ENCODE results near the gene JAK1. TPM values are rescaled to one million over a fixed set of nuclear protein-coding genes. Genes with fewer than 3 reads are reported as not detected.

The JAK1 gene
- polyA plus RNA-seq, 2 of the 4 experiments (the other 2 are of a cell fraction), result 110 to 159 TPM

DNA sequence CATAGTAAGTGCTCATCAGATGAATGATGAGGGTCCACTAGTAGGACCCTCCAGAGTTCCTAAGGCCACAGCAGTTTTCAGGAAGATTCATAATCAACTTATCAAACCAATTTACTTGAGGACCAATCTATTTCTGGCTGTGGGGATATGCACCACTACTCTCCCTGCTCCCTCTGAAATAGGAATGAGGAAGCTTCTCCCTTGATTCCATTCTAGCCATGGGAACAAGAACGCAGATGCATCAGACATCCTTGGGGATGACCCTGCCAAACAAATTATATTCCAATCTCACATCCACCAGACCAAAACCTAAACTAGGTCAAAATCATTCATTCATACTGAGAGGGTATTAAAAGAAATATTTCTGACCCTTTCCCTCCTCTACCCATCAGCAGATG lies 31.5 kb downstream of the JAK1 start (continued):
- TF ChIP-seq RFX5 (IDR thresholded peaks at IDR 0.05), result no peak
- TF ChIP-seq, protein P1, sequence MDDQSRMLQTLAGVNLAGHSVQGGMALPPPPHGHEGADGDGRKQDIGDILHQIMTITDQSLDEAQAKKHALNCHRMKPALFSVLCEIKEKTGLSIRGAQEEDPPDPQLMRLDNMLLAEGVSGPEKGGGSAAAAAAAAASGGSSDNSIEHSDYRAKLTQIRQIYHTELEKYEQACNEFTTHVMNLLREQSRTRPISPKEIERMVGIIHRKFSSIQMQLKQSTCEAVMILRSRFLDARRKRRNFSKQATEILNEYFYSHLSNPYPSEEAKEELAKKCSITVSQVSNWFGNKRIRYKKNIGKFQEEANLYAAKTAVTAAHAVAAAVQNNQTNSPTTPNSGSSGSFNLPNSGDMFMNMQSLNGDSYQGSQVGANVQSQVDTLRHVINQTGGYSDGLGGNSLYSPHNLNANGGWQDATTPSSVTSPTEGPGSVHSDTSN (IDR thresholded peaks at IDR 0.05), result no peak
- TF ChIP-seq KDM1A (IDR thresholded peaks at IDR 0.05; ENCODE audit: low read depth), result no peak
- TF ChIP-seq, protein P2, sequence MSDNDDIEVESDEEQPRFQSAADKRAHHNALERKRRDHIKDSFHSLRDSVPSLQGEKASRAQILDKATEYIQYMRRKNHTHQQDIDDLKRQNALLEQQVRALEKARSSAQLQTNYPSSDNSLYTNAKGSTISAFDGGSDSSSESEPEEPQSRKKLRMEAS (IDR thresholded peaks at IDR 0.05), result no peak

DNA sequence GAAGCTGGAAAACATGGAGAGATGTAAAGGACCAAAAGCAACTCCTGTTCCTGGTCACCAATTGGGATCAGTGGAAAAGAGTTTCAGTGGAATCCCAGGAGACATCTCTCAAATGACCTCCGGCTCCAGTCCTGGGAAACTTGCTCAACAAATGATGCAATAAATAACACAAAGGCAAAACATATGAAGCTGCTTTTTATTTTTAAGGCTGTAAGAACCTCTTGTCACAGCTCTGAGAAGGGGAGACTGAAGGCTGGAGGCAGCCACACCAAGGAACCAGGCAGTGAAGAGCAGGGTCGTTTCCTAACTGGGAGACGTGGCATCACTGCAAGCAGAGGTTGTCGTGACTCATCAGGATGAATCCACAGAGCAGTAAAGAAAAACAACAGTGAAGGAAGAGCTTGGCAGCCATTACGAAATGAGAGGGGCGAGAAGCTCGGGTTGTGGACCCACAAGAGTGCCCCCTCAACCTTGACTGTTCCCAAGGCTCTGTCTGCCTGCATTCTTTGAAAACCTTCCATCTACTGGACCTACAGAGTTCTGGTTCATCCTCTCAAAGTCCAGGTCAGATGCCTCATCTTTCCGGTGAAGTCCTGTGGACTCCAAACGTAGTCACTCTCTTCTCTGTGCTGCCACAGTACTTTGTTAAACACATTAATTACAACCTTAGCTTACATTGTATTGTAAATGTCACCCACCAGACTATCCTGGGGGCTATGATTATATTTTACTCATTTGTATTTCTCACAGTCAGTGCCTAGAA lies 32.1 kb downstream of the JAK1 start:
- TF ChIP-seq MAZ (IDR thresholded peaks at IDR 0.05; ENCODE audit: borderline replicate concordance, low read depth, low read length) (no peak), CEBPB (IDR thresholded peaks at IDR 0.05) (peak; percentile 31 to 63; a peak in 2 of 4 replicates), JUN (IDR thresholded peaks at IDR 0.05) (peak in 1 of 2 experiments; percentile 29; a peak in 2 of 5 replicates), TFCP2L1 (CRISPR knock-in tag; IDR thresholded peaks at IDR 0.05) (no peak), SMC3 (IDR thresholded peaks at IDR 0.05) (no peak), RCOR1 (IDR thresholded peaks at IDR 0.05; ENCODE audit: low read depth, low read length) (no peak), JUNB (IDR thresholded peaks at IDR 0.05) (no peak), FOSB (CRISPR knock-in tag; IDR thresholded peaks at IDR 0.05) (no peak), NFE2L2 (conservative IDR thresholded peaks at IDR 0.05; ENCODE audit: low read length) (no peak), EHMT2 (IDR thresholded peaks at IDR 0.05; ENCODE audit: low read depth) (no peak), EHF (CRISPR knock-in tag; IDR thresholded peaks at IDR 0.05) (no peak), MAFK (IDR thresholded peaks at IDR 0.05; ENCODE audit: partially characterized antibody) (peak; percentile 18), GATA3 (IDR thresholded peaks at IDR 0.05; ENCODE audit: borderline replicate concordance) (no peak), RAD21 (conservative IDR thresholded peaks at IDR 0.05 in 1 of 2, IDR thresholded peaks at IDR 0.05 in 1 of 2) (no peak), FOSL2 (IDR thresholded peaks at IDR 0.05) (peak; percentile 42; the same call in 1 of the 2 replicates), FOSL2 (CRISPR knock-in tag; IDR thresholded peaks at IDR 0.05) (peak; percentile 87), HDAC2 (IDR thresholded peaks at IDR 0.05) (no peak), POLR2A (IDR thresholded peaks at IDR 0.05; ENCODE audit: low read length) (no peak), KDM5A (IDR thresholded peaks at IDR 0.05) (no peak), CBX8 (IDR thresholded peaks at IDR 0.05) (no peak), ZSCAN20 (CRISPR knock-in tag; IDR thresholded peaks at IDR 0.05) (no peak), HOXB5 (CRISPR knock-in tag; IDR thresholded peaks at IDR 0.05) (no peak)
- TF ChIP-seq, protein P3, sequence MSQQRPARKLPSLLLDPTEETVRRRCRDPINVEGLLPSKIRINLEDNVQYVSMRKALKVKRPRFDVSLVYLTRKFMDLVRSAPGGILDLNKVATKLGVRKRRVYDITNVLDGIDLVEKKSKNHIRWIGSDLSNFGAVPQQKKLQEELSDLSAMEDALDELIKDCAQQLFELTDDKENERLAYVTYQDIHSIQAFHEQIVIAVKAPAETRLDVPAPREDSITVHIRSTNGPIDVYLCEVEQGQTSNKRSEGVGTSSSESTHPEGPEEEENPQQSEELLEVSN (IDR thresholded peaks at IDR 0.05; ENCODE audit: borderline replicate concordance, low read depth), result no peak
- H3K4me3 ChIP-seq, result peak overlapping the region; percentile 22; the same call in 2 of the 3 replicates
- ATAC-seq (peak; percentile 88 to 89), DNase-seq (ENCODE audit: low read depth in 1 of 2, low spot score in 1 of 2) (peak; percentile 63 to 68), FAIRE-seq (no peak)
- no peaks in the 10 kb centered on the region for H3K9me3 ChIP-seq
- WGBS (ENCODE audit: missing lambda C conversion rate), result 11% methylated on average over 9 of the region's 9 CpGs
- POLR2A ChIA-PET, result interaction anchor here (2.7 kb wide), 1 partner anchor 36 kb away, joined by 12 read pairs; no protein-coding TSS in a partner anchor
- peak overlapping the region; percentile 86 to 92 for H3K27ac ChIP-seq
- peak overlapping the region; percentile 87 for H3K4me2 ChIP-seq
- CTCF ChIA-PET, result interaction anchor here (0.9 to 1.3 kb wide), 3 partner anchors 12 to 28 kb away, joined by 3 read pairs; no protein-coding TSS in a partner anchor
- peaks cover 59% of the 10 kb centered on the region for H3K4me1 ChIP-seq
